ENCODE data around the gene COMMD2. TPM values are rescaled to one million over a fixed set of nuclear protein-coding genes. Genes with fewer than 3 reads are reported as not detected.

The COMMD2 gene
- polyA plus RNA-seq, 3 donors = 15.1 to 74.4 (median 73.5) TPM

DNA sequence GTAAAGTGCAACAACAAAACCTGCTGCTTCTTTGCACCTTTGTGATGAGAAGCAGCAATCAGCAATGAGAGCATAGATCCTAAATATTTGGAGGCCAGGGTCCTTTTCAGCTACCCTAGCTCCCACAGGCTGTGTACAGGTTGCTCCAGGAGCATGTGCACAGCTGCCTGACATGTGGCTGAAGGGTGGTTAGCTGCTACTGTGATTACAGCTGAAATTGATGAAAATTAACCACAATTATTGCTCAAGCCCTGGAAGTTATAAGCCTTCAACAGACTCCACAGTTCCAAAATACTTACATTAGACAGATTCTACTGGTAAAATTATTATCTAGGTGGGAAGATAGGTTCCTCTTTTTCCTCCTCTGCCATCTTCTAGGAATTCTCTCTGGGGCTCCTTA lies 28.5 kb downstream of the COMMD2 start:
- H3K79me2 ChIP-seq (ENCODE audit: insufficient read depth, low read length) = no peaks in the 10 kb centered on the region
- no peak overlapping the region for H2AFZ ChIP-seq (ENCODE audit: insufficient read depth, low read depth, low read length, poor library complexity, severe bottlenecking)
- H3K4me3 Mint-ChIP-seq = no peak overlapping the region
- no peaks in the 10 kb centered on the region for H4K20me1 ChIP-seq (ENCODE audit: insufficient read depth, low read length)
- no peak overlapping the region for H3K4me2 ChIP-seq (replicated peaks; ENCODE audit: extremely low read depth, low read length, poor library complexity, severe bottlenecking)
- no peak for DNase-seq
- no peaks in the 10 kb centered on the region for H3K36me3 Mint-ChIP-seq
- peaks cover 4 to 7% of the 10 kb centered on the region in 2 donors for H3K27me3 ChIP-seq (ENCODE audit: control insufficient read depth in 2 of 2, insufficient read depth in 2 of 2, low read length in 2 of 2)
- no peaks in the 10 kb centered on the region for H3K36me3 ChIP-seq (replicated peaks in 1 of 2; ENCODE audit: control insufficient read depth in 1 of 2, insufficient read depth in 2 of 2, low read length in 2 of 2)
- H3K27me3 Mint-ChIP-seq (ENCODE audit: low read depth in 3 of 3) = peaks cover 13 to 34% (median 14%) of the 10 kb centered on the region in 3 donors
- H3K4me1 ChIP-seq (ENCODE audit: control insufficient read depth in 1 of 2, insufficient read depth in 2 of 2, low read length in 2 of 2) = no peaks in the 10 kb centered on the region
- TF ChIP-seq, protein P1, sequence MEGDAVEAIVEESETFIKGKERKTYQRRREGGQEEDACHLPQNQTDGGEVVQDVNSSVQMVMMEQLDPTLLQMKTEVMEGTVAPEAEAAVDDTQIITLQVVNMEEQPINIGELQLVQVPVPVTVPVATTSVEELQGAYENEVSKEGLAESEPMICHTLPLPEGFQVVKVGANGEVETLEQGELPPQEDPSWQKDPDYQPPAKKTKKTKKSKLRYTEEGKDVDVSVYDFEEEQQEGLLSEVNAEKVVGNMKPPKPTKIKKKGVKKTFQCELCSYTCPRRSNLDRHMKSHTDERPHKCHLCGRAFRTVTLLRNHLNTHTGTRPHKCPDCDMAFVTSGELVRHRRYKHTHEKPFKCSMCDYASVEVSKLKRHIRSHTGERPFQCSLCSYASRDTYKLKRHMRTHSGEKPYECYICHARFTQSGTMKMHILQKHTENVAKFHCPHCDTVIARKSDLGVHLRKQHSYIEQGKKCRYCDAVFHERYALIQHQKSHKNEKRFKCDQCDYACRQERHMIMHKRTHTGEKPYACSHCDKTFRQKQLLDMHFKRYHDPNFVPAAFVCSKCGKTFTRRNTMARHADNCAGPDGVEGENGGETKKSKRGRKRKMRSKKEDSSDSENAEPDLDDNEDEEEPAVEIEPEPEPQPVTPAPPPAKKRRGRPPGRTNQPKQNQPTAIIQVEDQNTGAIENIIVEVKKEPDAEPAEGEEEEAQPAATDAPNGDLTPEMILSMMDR (IDR thresholded peaks at IDR 0.05) = no peak
- H3K4me3 ChIP-seq (replicated peaks in 1 of 3; ENCODE audit: low read depth in 2 of 3, low read length in 3 of 3) = no peak overlapping the region
- intact Hi-C loops (cut with micrococcal nuclease) = no loop called here
- no peak overlapping the region for H3K27ac ChIP-seq (ENCODE audit: low read depth in 1 of 2, low read length in 2 of 2)
- H3K4me1 Mint-ChIP-seq = peaks cover 6% of the 10 kb centered on the region
- no peak overlapping the region for H3K9ac ChIP-seq (ENCODE audit: insufficient read depth, low read length, poor library complexity, severe bottlenecking)
- peaks cover 0 to 13% of the 10 kb centered on the region in 2 donors for H3K9me3 ChIP-seq (replicated peaks in 1 of 2; ENCODE audit: control insufficient read depth in 1 of 2, insufficient read depth in 1 of 2, low read length in 2 of 2)
- peaks cover 8 to 30% (median 19%) of the 10 kb centered on the region in 7 donors for H3K9me3 Mint-ChIP-seq
- no peak overlapping the region for H3K27ac Mint-ChIP-seq

DNA sequence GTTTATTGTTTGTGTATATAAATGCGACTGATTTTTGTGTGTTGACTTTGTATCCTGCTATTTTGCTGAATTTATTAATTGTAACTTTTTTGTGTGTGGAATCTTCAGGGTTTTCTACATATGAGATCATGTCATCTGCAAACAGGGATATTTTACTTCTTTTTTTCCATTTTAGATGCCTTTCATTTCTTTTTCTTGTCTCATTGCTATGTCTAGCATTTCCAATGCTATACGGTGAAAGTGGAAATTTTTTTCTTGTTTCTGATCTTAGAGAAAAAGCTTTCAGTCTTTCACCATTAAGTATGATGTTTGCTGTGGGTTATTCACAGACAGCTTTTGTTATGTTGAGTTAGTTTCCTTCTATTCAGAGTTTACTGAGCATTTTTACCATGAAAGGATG lies 31.4 kb downstream of the COMMD2 start:
- Histone ChIP-seq H3K4me1 (ENCODE audit: control insufficient read depth in 1 of 2, insufficient read depth in 2 of 2, low read length in 2 of 2) (no peaks in the 10 kb centered on the region), H2AFZ (ENCODE audit: insufficient read depth, low read depth, low read length, poor library complexity, severe bottlenecking) (no peak overlapping the region), H3K27me3 (ENCODE audit: control insufficient read depth in 2 of 2, insufficient read depth in 2 of 2, low read length in 2 of 2) (peaks cover 4 to 7% of the 10 kb centered on the region in 2 donors), H4K20me1 (ENCODE audit: insufficient read depth, low read length) (no peaks in the 10 kb centered on the region), H3K4me2 (replicated peaks; ENCODE audit: extremely low read depth, low read length, poor library complexity, severe bottlenecking) (no peak overlapping the region), H3K36me3 (replicated peaks in 1 of 2; ENCODE audit: control insufficient read depth in 1 of 2, insufficient read depth in 2 of 2, low read length in 2 of 2) (no peaks in the 10 kb centered on the region), H3K9ac (ENCODE audit: insufficient read depth, low read length, poor library complexity, severe bottlenecking) (no peak overlapping the region), H3K4me3 (replicated peaks in 1 of 3; ENCODE audit: low read depth in 2 of 3, low read length in 3 of 3) (no peak overlapping the region), H3K9me3 (replicated peaks in 1 of 2; ENCODE audit: control insufficient read depth in 1 of 2, insufficient read depth in 1 of 2, low read length in 2 of 2) (peaks cover 0 to 13% of the 10 kb centered on the region in 2 donors), H3K27ac (ENCODE audit: low read depth in 1 of 2, low read length in 2 of 2) (no peak overlapping the region), H3K79me2 (ENCODE audit: insufficient read depth, low read length) (no peaks in the 10 kb centered on the region)
- Mint-ChIP-seq H3K4me3 (no peak overlapping the region), H3K27me3 (ENCODE audit: low read depth in 3 of 3) (peaks cover 13 to 26% (median 18%) of the 10 kb centered on the region in 3 donors), H3K36me3 (no peaks in the 10 kb centered on the region), H3K27ac (no peak overlapping the region), H3K9me3 (peaks cover 8 to 30% (median 19%) of the 10 kb centered on the region in 7 donors), H3K4me1 (peaks cover 4% of the 10 kb centered on the region)
- intact Hi-C loops (cut with micrococcal nuclease) = no loop called here
- no peak for DNase-seq
- no CpG with 5 or more reads among the region's 2 CpGs for WGBS (ENCODE audit: insufficient coverage)
- TF ChIP-seq, protein P1 (IDR thresholded peaks at IDR 0.05) = no peak

Measured in CD14-positive monocyte (primary cell).